ENCODE measurements around the gene BABAM1. TPM values are rescaled to one million over a fixed set of nuclear protein-coding genes. Genes with fewer than 3 reads are reported as not detected.

The BABAM1 gene
- total and polyA plus RNA-seq, 7 donors, result 71.4 to 101 (median 90.0) TPM

- Histone ChIP-seq H3K27me3 (no peaks in the 10 kb centered on the region), H3K9me3 (peaks cover 0 to 5% (median 0%) of the 10 kb centered on the region in 4 donors), H3K36me3 (no peaks in the 10 kb centered on the region), H3K27ac (no peak overlapping the region), H3K4me1 (no peaks in the 10 kb centered on the region), H3K4me3 (no peak overlapping the region)
- intact Hi-C loops (cut with DNase I), result no loop called here
- TF ChIP-seq POLR2A (IDR thresholded peaks at IDR 0.05) (no peak), EP300 (IDR thresholded peaks at IDR 0.05) (no peak), CTCF (IDR thresholded peaks at IDR 0.05) (no peak), POLR2AphosphoS5 (IDR thresholded peaks at IDR 0.05) (no peak)
- DNase-seq, result no peak
- WGBS, 2 donors, result 32 to 73% methylated on average over 18 of the region's 18 CpGs
Observed at GRCh38 chr19:17255150-17255621, 12.1 kb upstream of the BABAM1 start.

- Histone ChIP-seq H3K4me1 (no peaks in the 10 kb centered on the region), H3K4me3 (no peak overlapping the region), H3K27ac (no peak overlapping the region), H3K27me3 (no peaks in the 10 kb centered on the region), H3K36me3 (no peaks in the 10 kb centered on the region), H3K9me3 (peaks cover 0 to 5% (median 0%) of the 10 kb centered on the region in 4 donors)
- 71 to 84% methylated on average over 3 of the region's 3 CpGs for WGBS, 2 donors
- TF ChIP-seq CTCF (IDR thresholded peaks at IDR 0.05) (no peak), POLR2AphosphoS5 (IDR thresholded peaks at IDR 0.05) (no peak), POLR2A (IDR thresholded peaks at IDR 0.05) (no peak), EP300 (IDR thresholded peaks at IDR 0.05) (no peak)
- intact Hi-C loops (cut with DNase I), result no loop called here
- no peak for DNase-seq
Observed at GRCh38 chr19:17256130-17256529, 11.1 kb upstream of the BABAM1 start.

DNA sequence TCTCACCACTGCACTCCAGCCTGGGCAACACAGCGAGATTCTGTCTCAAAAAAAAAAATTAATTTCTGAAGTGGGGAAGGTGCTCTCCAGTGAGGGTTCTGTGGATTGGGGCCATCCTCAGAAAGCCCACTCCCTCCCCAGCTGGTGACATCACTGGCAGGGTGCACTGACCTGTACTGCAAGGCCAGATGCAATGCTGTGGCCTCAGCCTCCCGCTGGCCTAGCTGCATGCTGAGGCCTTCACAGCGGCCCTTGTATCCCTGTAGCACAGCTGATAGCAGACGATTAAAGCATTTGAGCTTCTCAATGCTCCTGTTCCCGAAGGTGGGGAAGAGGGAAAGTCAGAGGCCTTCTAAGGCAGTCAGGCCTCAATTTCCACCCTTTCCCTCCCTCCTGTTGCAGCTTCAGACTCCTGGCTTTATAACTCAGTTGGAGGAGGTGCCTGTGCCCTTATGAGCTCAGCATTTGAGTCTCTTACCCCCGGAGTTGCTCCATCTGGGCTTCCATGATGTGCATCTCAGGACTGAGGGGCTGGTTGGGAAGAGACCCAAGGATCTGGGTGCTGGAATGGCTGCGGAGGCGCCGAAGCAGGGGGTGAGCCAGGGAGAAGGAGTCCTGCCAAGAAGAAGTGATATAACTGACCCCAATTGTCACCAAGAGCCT, 8.0 kb upstream of the BABAM1 start:
- H3K9me3 ChIP-seq, result peaks cover 0 to 5% (median 0%) of the 10 kb centered on the region in 4 donors
- H3K27ac ChIP-seq, result no peak overlapping the region
- H3K27me3 ChIP-seq, result no peaks in the 10 kb centered on the region
- no peaks in the 10 kb centered on the region for H3K4me1 ChIP-seq
- H3K36me3 ChIP-seq, result no peaks in the 10 kb centered on the region
- 92 to 95% methylated on average over 9 of the region's 9 CpGs for WGBS, 2 donors
- intact Hi-C loops (cut with DNase I), result no loop called here
- no peak for DNase-seq
- TF ChIP-seq EP300 (IDR thresholded peaks at IDR 0.05) (no peak), POLR2AphosphoS5 (IDR thresholded peaks at IDR 0.05) (no peak), POLR2A (IDR thresholded peaks at IDR 0.05) (no peak), CTCF (IDR thresholded peaks at IDR 0.05) (no peak)
- H3K4me3 ChIP-seq, result no peak overlapping the region

DNA sequence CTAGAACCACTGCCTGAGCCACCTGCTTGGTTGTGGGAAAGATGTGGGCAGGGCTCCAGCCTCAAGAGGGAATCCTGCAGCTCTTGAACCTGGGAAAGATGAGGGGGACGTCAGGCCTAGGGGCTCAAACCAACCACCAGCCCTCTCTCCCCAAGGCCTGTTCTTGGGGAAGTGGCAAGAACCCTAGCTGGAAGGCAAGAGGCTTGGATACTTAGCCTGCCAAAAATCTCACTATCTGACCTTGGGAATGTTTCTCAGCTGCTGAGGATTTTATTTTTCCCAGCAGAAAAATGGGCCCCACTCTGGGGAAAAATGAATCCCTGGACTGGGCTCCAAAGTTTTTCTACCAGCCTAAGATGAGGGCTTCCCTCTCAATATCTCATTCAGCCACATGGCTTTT, 7.3 kb upstream of the BABAM1 start:
- H3K27ac ChIP-seq, result no peak overlapping the region
- no peak for TF ChIP-seq POLR2A (IDR thresholded peaks at IDR 0.05)
- TF ChIP-seq EP300 (IDR thresholded peaks at IDR 0.05), result no peak
- no peak for TF ChIP-seq POLR2AphosphoS5 (IDR thresholded peaks at IDR 0.05)
- no peak for TF ChIP-seq CTCF (IDR thresholded peaks at IDR 0.05)
- intact Hi-C loops (cut with DNase I), result no loop called here
- no peaks in the 10 kb centered on the region for H3K27me3 ChIP-seq
- no peak for DNase-seq
- peaks cover 0 to 5% (median 0%) of the 10 kb centered on the region in 4 donors for H3K9me3 ChIP-seq
- 75 to 82% methylated on average over 1 of the region's 1 CpG for WGBS, 2 donors
- H3K36me3 ChIP-seq, result no peaks in the 10 kb centered on the region
- H3K4me1 ChIP-seq, result no peaks in the 10 kb centered on the region
- H3K4me3 ChIP-seq, result no peak overlapping the region
